HG02610 (cell line): Measurements from ENCODE around the gene OXLD1.

ENCODE experiments used
- ATAC-seq: cut with Tn5 transposase; IDR thresholded peaks from one replicate; pipeline ENCODE4 v1.9.1; 2021; ENCODE audit warnings: mild to moderate bottlenecking, moderate library complexity; ENCODE audit not compliant: unreplicated experiment

Gene OXLD1

GRCh38 chr17:81666342-81667191, at the start of gene OXLD1, which contains the start of gene CCDC137:
OXLD1 (minus strand) TSS chr17:81666605; CDS start chr17:81666577, 28 bp downstream.
CCDC137 (plus strand) TSS chr17:81666737; CDS start chr17:81666767, 30 bp downstream.
- peak; percentile 93 for ATAC-seq

GRCh38 chr17:81715107-81715871, 48.9 kb upstream of the OXLD1 start:
- ATAC-seq = no peak

- ATAC-seq = no peak
These were observed 48.2 kb upstream of the OXLD1 start for GRCh38 chr17:81714412-81715106.

GRCh38 chr17:81713556-81714411, 47.4 kb upstream of the OXLD1 start:
- no peak for ATAC-seq

- no peak for ATAC-seq
These were observed 46.7 kb upstream of the OXLD1 start for GRCh38 chr17:81713004-81713555.

- no peak for ATAC-seq
These were observed 46.1 kb upstream of the OXLD1 start for GRCh38 chr17:81712468-81713003.

GRCh38 chr17:81711814-81712467, 45.5 kb upstream of the OXLD1 start, which contains the start of gene SLC25A10:
SLC25A10 (plus strand) TSS chr17:81712284; CDS start chr17:81712427, 143 bp downstream.
- ATAC-seq = peak; percentile 53

- ATAC-seq = no peak
These were observed 44.3 kb upstream of the OXLD1 start for GRCh38 chr17:81710514-81711308.

GRCh38 chr17:81708739-81709185, 42.4 kb upstream of the OXLD1 start:
- ATAC-seq = no peak

- ATAC-seq = no peak
These were observed 41.6 kb upstream of the OXLD1 start for GRCh38 chr17:81707725-81708646.

- no peak for ATAC-seq
These were observed 40.6 kb upstream of the OXLD1 start for GRCh38 chr17:81706757-81707624.

GRCh38 chr17:81706232-81706611, 39.8 kb upstream of the OXLD1 start:
- no peak for ATAC-seq

- no peak for ATAC-seq
These were observed 39.3 kb upstream of the OXLD1 start for GRCh38 chr17:81705518-81706231.

- ATAC-seq = no peak
These were observed 37.6 kb upstream of the OXLD1 start for GRCh38 chr17:81703747-81704654.
